Left colon (tissue), 2 donors: ENCODE results near the gene SARDH. TPM values are rescaled to one million over a fixed set of nuclear protein-coding genes. Genes with fewer than 3 reads are reported as not detected.

Source experiments
- ATAC-seq: fragments of 200-7000 bp; cut with Tn5 transposase; one replicate; pipeline ENCODE4 v1.9.1; 2020; ENCODE audit warnings: mild to moderate bottlenecking, moderate library complexity
- DNase-seq, 2 donors: peaks; one replicate each; pipeline ENCODE4 v3.0.0-alpha.2; 2020
- intact Hi-C, 2 donors: fragments of 100-400 bp; cut with DNase I in 1 of 2; cut with micrococcal nuclease in 1 of 2; formaldehyde crosslinking; loops; one replicate each; pipeline versions ENCODE4 v1.11.2 to v1.14.0; 2022; cut with DNase I, micrococcal nuclease
- long read RNA-seq: library from polyadenylated mRNA; unstranded; transcript quantifications from one replicate; pipeline ENCODE4 v2.0.0, GENCODE V29; 2021
- total RNA-seq, 2 donors: library from RNA; stranded (reverse); fragmentation: NEBNext Ultra II Directional; extraction: Animal tissue kit (Norgen Biotek cat#: 25700); gene quantifications; one replicate each; pipeline ENCODE4 v1.2.1, GENCODE V29; 2021
- donor health status: DM: no; HTN: no; CAD: no.
- donor health status: DM: yes; HTN: yes; CAD: no.

SARDH gene
- total RNA-seq = under 1 TPM; 0.40 to 0.92 TPM
- long read RNA-seq = 0 reads

DNA sequence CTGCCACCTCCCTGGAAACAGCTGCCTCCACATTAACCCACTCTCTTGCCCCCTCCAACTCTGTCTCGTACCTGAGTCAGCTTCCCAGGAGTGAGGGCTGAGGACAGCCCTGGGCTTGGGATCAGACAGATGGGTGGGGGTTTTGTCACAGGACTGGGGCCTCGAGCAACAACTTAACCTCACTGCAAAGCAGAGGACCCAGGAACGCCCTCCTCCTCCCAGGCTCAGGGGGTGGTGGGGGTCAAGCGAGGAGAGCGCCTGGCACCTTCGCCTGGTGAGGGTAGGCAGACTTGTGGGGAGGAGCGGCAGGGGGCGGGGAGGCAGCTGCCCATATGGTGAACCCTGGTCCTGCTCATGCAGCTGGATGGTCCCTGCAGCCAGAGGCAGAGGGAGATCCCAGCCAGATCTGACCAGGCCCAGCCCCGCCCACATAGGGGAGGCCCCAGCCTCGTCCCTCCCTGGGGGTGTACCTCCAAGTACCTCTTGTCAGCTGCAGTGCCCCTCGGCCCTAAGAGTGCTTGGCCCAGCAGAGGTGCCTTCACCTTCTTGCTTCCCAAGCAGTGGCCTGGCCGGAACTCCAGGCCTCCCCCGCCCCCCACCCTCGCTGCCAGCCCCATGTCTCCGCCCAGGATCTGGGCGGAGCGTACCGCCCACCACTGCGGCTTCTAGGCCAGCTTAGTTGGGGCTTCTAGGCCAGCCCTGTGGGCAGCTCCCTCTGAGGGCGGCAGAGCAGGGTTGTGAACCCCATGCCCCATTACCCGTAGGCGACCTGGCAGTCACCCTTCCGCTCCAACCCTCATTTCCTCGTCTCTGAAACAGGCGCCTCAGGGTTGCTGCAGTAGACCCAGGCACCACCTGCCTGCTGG, at the start of gene SARDH:
Gene SARDH, minus strand, starts transcription at position 579 of the 866 bp plus-strand sequence. CDS start 4,179 bp downstream, outside the sequence.
- intact Hi-C loops = no loop called here
- DNase-seq = peak in 1 of 2 donors; percentile 52
- ATAC-seq = peak; percentile 72

- DNase-seq = peak; percentile 65 to 81
- ATAC-seq = peak; percentile 71
- intact Hi-C loops = no loop called here
Measured at GRCh38 chr9:133787754-133788025, 49.5 kb upstream of the SARDH start.

- DNase-seq = no peak
- no peak for ATAC-seq
- intact Hi-C loops = no loop called here
Measured at GRCh38 chr9:133786907-133787753, 49.0 kb upstream of the SARDH start.

DNA sequence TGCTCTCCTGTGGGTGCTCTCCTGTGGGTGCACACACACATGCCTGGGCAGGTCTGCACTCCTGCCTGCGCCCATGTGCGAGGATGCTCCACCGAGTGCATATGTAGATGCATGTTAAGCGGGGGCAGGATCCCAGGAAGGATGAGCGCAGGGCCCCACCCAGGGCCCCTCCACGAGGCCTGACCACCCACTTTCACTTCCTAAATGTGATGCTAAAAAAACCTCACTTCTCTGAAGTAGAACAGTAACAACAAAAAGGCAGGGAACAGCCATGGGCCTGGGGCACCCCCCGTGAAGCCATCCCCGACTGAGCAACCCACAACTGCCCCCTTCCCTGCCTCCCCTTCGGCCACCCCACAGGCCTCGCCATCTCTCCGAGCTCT, 48.2 kb upstream of the SARDH start:
- DNase-seq = no peak
- intact Hi-C loops = no loop called here
- no peak for ATAC-seq

DNA sequence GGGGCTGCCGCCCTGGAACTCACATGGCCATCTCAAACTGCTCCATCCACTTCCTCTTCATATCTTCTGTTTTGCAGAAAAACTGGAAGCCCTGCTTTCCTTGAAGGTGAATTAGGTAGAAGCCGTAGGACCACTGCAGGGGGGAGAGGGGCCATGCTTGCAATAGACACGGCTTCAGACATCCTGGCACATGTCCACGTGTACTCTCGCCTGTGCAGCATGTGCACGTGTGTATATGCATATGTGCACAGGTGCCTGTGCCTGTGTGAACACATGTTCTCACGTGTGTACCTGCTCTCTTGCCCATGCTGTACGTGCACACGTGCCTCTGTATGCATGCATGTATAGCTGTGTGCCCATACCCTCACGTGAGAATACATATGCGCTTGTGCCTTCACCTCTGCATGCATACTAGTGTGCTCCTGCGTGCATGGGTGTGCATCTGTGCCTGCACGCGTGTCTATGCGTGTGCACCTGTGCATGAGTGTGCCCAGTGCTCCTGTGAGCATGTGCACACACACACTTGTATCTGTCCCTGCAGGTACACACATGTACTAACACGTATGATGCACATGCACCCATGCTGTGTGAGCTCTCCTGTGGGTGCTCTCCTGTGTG, 47.7 kb upstream of the SARDH start:
- DNase-seq = no peak
- intact Hi-C loops = no loop called here

DNA sequence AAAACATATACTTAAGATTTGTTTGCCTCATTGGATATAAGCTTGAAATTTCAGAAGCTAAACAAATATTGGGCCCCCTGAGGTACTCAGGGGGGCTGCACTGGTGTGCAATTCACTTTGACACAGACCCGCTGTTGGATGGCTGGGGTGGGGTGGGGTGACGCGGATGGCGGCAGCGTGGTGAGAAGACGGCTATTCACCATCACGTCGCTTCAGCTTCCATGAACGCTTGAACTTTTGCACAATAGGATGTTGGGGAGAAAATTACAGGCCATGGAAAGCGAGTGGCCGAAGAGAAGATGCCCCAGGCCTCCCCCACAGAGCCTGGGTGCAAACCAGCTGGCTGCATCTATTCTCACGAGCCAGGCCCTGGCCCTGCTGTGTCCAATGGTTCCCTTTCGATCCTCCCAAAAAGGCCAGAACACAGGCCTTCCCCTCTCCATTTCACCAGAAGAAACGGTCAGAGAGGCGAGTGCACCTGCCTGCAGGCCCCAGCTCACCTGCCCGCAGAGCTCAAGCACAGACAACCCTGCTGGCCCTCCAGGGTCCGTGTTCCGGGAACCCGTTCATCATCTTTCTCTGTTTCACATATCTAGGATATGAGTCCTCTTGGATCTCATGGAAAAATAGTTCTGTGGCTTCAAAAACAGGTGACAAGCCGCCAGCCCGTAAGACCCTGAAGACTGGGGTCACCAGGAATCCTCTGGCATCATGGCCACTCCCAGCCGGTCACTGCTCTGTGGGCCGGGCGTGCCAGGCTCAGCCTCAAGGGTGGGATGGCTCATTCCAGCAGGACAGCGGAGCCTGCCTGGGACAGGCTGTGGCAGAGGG, 46.8 kb upstream of the SARDH start:
- ATAC-seq (no peak), DNase-seq (no peak)
- intact Hi-C loops = no loop called here

More for the DNA sequence above, 47.7 kb upstream of the SARDH start:
- no peak for ATAC-seq

DNA sequence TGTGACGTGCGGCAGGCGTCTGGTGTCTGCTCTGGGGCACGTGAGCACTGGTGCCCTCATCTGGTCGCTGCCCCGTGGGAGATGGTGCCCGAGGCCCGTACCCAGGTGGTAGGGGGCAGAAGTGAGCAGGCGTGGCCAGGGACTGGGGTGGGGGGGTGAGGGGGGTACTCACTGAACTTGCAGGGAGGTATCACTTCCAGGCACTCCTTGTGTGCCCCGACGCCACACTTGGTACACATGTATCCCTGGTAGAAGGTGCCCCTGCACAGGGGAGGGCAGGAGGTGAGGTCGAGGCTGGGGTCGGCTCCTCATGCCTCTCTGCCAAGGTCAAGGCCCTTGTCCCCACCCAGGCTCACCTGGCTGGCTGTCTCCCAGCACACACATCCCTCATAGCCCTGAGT, 45.2 kb upstream of the SARDH start:
- intact Hi-C loops = no loop called here
- DNase-seq = no peak
- ATAC-seq = no peak

- DNase-seq (peak; percentile 54 to 88), ATAC-seq (peak; percentile 77)
- intact Hi-C loops = no loop called here
Measured at GRCh38 chr9:133782157-133783130, 44.3 kb upstream of the SARDH start.

DNA sequence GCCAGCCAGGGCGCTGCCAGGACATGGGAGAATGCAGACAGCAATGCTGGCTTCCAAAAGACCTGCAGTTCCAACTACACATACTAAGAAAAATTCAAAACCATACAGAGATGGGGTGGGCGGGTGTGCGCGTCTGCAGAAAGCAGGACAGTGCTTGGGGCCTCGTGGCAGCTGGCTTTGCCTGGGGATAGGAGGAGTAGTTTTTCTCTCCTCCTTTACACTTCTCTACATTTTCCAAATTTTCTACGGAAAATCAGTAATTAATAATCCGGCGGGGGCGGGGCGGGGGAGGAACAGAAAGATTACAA, 43.6 kb upstream of the SARDH start:
- no peak for ATAC-seq
- no peak for DNase-seq
- intact Hi-C loops = no loop called here

DNA sequence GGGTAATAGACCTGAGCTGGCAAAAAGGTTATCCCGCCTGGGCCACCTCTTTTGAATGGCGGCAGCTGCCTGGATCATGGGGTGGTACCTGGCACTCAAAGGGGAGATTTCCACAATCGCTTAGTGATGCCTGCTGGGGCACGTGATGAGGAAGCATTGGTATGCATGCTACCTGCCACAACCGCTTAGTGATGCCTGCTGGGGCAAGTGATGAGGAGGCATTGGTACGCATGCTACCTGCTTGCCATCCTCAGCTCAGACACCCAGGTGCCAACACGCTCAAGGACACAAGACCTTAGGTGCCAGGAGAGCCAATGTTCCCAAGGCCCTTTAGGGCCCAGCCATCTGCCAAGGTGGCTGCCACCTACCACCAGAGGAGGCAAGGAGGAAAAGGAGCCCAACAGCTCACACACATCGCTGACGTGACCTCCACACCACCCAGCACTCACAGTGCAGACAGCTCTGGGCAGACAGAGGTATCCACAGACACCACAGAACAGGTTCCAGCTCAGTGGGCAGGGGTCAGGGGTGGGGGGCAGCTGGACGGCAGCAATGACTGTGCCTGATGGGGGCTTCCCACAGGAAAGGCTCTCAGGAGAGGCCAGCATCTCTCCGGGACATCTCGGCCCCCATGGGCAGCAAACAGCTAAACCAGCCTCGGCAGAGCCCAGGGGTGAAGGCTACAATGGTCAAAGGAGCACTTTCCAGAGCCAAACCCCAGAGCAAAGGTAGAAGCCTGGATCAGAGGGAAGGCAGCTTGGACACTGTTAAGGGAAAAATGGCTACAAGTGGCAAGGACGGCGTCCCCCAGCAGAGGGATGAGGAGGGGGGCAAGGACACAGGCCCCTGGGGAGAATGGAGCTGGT, 43.0 kb upstream of the SARDH start:
- intact Hi-C loops = no loop called here
- ATAC-seq = no peak
- DNase-seq = no peak

DNA sequence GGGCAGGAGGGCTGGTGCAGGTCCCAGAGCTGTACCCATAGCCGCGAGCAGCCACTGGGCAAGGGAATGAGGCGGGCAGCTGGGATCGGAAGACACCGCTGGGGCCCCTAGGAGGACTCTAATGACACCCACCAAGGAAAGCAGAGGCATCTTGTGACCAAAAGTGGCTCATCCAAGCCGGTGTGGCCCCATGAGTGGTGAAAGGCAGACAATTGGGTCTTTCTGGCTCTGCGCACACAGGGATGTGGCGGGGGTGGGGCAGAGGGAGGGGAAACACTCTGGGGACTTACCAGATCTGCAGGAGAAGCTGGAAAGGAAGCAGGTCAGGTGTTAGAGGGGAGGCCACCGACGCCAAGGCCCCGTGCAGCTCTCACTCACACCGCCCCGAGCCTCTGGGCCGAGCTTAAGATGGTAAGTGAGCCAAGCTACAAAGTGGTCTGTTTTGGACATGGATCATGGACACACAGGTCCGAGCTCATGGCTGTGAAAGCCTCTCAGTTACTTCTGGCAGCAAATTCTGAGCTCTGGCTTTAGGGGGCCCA, 42.3 kb upstream of the SARDH start:
- intact Hi-C loops = no loop called here
- ATAC-seq (no peak), DNase-seq (no peak)

GRCh38 chr9:133779516-133780403, 41.6 kb upstream of the SARDH start:
- intact Hi-C loops = no loop called here
- DNase-seq (no peak), ATAC-seq (no peak)

DNA sequence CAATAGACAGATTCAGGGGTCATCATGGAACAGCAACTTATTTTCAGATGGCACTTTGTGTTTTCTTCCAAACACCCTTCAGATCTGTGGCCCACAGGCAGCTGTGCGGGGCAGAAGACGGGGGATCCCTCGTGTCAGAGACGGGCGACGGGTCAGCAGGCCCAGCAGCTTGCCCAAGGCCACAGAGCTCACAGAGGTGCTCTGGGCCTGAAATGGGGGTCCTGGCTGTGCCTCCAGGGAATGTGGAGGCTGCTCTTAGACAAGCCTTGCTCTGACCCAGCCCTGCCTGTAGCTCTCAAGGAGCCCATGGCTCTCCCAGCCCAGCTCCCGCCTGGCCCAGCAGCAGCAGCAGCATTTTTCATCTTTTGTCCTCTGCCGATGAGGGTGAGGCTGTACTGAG, 40.9 kb upstream of the SARDH start:
- intact Hi-C loops = no loop called here
- DNase-seq = no peak
- no peak for ATAC-seq

DNA sequence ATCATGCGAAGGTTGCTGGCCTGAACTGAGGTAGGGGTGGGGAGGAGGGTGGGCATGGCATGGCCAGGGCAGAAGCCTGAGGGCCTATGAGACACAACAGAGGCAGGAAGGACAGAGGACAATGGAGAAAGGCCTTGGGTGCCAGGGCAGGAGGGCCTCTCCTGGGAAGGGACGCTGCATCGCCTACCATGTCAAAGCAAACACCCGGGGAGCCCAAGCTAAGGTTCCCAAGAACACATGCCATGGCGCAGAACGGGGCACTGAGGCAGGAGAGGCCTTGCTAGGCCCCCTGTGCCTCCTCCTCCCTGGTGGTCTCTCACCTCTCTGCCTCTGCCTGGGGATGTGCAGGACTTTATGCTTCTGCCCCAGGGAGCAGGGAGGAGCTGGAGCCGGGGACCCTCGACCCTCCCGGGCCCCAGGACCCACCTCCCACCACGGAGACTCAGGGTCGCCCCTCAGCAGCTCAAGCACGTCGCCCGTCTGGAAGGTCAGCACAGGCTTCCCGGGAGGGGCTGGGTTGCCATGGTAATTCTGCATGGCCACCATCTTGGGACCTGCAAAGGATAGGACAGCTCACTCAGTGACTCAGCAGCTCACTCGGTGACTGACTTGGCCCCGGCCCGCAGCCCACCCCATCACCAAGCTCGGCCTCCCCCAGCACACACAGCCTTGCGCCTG, 40.3 kb upstream of the SARDH start:
- ATAC-seq = no peak
- DNase-seq = no peak
- intact Hi-C loops = no loop called here

- ATAC-seq (no peak), DNase-seq (no peak)
- intact Hi-C loops = no loop called here
Measured at GRCh38 chr9:133777871-133778270, 39.7 kb upstream of the SARDH start.
